ENCODE data around the gene GSG1L.

GSG1L gene

DNA sequence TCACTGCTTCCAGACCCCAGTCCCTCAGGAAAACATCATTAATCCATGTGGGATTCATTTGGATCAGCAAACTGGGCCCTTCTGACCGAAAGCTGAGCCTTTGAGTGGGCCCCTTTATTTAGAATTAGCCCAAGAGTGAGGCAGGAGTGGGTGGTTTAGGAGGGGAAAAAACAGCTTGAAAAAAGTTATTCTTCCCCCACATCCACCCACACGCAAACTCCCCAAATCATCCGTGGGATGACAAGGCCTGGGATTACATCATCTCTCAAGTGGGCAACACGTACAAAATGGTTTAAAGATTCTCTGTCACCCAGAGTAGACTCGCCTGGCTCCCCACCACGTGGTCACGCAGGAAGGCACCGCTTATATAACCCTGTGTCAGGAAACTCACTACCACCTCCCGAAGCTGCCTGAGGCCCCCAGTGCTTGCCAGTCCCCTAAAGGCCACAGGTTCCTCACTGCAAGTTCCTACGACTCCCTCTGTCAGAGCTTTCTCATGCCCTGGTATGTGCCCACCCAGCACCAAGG lies 27.6 kb downstream of the GSG1L start:
- no peak for TF ChIP-seq ZFX (IDR thresholded peaks at IDR 0.05)
- TF ChIP-seq, protein P1, sequence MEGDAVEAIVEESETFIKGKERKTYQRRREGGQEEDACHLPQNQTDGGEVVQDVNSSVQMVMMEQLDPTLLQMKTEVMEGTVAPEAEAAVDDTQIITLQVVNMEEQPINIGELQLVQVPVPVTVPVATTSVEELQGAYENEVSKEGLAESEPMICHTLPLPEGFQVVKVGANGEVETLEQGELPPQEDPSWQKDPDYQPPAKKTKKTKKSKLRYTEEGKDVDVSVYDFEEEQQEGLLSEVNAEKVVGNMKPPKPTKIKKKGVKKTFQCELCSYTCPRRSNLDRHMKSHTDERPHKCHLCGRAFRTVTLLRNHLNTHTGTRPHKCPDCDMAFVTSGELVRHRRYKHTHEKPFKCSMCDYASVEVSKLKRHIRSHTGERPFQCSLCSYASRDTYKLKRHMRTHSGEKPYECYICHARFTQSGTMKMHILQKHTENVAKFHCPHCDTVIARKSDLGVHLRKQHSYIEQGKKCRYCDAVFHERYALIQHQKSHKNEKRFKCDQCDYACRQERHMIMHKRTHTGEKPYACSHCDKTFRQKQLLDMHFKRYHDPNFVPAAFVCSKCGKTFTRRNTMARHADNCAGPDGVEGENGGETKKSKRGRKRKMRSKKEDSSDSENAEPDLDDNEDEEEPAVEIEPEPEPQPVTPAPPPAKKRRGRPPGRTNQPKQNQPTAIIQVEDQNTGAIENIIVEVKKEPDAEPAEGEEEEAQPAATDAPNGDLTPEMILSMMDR (conservative IDR thresholded peaks at IDR 0.05) = no peak
- H3K27ac ChIP-seq = no peak overlapping the region

DNA sequence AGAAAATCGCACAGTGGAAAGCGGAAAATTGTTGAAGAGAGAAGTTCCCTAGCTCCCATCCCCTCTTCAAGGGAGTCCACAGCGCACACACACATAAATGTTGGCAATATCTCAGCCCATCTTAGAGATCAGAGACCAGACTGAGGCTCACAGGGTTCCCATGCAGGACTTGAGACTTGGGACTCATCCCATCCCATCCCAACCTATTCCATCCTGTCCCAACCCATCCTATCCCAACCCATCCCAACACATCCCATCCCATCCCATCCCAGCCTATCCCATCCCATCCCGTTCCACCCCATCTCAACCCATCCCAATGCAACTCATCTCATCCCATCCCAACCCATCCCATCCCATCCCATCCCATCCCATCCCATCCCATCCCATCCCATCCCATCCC lies 29.6 kb downstream of the GSG1L start:
- no peak overlapping the region for H3K27ac ChIP-seq
- TF ChIP-seq ZFX (IDR thresholded peaks at IDR 0.05) = no peak
- TF ChIP-seq, protein P1 (conservative IDR thresholded peaks at IDR 0.05) = no peak

DNA sequence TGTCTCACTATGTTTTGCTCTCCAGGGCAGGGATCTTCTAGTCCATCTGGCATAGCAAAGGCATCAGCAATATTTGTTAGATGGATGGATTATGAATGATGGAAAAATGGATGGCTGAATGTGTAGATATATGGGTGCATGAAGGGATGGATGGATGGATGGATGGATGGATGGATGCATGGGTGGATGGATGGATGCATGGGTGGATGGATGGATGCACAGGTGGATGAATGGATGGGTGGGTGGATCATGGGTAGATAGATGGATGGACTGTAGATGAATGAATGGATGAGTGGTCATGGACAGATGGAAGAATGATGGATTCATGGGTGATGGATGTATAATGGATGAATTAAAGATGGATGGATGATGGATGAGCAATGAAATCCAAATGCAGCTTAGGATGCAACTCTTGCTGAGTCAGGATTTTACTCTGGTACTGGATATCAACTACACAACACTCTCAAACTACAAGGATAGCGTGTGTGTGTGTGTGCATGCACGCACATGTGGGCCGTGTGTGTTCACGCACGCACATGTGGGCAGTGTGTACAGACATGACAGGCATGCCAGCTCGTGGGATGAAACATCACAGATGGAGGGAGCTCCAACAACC lies 34.0 kb downstream of the GSG1L start:
- H3K27ac ChIP-seq = no peak overlapping the region
- TF ChIP-seq ZFX (IDR thresholded peaks at IDR 0.05) = no peak
- TF ChIP-seq, protein P1 (conservative IDR thresholded peaks at IDR 0.05) = no peak

DNA sequence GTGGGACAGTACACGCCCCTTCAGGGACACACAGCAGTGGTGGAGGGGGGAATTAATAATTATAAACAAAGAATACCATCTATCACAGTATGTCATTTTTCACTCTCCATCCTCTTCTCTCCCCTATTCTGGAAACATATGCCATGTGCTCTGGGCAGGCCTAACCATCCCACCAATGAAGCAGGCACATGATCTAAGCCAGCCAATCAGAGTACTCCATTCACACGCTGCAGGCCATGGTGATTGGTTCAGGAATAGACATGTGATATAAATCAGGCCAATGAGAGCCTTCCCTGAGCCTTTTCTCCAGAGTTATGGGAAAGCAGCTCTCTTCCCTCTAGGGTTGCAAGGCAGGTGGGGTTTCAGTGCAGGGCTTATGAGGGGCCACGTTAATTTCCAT lies 36.5 kb downstream of the GSG1L start:
- no peak overlapping the region for H3K27ac ChIP-seq
- TF ChIP-seq, protein P1 (conservative IDR thresholded peaks at IDR 0.05) = no peak
- no peak for TF ChIP-seq ZFX (IDR thresholded peaks at IDR 0.05)

DNA sequence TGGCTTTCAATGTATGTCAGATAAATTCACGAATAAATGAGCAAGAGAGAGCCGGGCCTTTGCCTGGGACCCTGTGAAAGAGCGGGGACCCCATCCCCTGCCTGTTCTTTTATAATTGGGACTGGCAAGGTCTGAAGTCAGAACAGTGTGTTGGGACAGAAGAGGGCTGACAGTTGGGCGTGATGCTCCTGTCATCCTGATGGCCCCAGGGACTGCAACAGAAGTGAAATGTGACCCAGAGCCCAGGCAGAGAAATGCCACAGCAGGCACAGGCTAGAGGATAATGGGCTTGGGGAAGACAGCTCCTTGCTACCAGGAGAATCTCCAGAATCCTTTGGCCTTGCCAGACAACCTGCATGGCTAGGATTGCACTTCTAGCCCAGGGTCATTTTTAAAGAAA lies 37.9 kb downstream of the GSG1L start:
- TF ChIP-seq, protein P1 (conservative IDR thresholded peaks at IDR 0.05) = no peak
- TF ChIP-seq ZFX (IDR thresholded peaks at IDR 0.05) = no peak
- no peak overlapping the region for H3K27ac ChIP-seq

DNA sequence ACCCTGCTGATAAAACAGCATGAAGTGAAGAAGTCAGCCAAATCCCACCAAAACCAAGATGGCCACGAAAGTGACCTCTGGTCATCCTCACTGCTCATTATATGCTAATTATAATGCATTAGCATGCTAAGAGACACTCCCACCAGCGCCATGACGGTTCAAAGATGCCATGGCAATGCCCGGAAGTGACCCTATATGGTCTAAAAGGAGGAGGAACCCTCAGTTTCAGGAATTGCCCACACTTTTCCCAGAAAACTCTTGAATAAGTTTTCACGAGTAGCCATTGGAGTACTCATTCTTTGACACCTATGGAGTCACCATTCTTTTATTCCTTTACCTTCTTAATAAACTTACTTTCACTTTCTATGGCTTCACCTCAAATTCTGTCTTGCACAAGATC lies 44.3 kb downstream of the GSG1L start:
- TF ChIP-seq ZFX (IDR thresholded peaks at IDR 0.05) = no peak
- TF ChIP-seq, protein P1 (conservative IDR thresholded peaks at IDR 0.05) = no peak
- H3K27ac ChIP-seq = no peak overlapping the region

DNA sequence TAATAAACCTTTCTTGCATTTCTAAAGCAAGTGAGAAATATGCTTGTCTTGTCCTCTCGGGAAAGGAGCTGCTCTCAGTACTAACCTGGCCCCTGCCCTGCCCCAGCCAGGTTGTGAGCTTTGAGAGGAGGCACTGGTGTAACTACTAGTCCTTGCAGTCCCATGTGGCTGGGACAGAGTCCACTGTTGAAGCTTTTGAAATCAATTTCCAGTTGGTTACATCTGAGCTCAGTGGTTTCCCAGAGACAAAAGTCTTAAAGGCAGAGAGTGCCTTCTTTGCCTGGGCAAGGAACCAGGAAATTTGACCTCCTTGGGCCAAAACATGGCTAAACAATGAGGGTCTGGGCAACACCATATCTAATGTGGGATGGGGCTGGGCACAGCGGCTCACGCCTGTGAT lies 48.7 kb downstream of the GSG1L start:
- no peak overlapping the region for H3K27ac ChIP-seq
- TF ChIP-seq, protein P1 (conservative IDR thresholded peaks at IDR 0.05) = no peak
- TF ChIP-seq ZFX (IDR thresholded peaks at IDR 0.05) = no peak

Data from C4-2B (cell line).